K562 (cell line): ENCODE data around the gene NDUFA5. TPM values are rescaled to one million over a fixed set of nuclear protein-coding genes. Genes with fewer than 3 reads are reported as not detected.
A peak's percentile ranks its signal among the peaks of the same experiment; 100 is the strongest.

Source experiments
- C11orf30 ChIP-seq: fragments of 450-650 bp; IDR thresholded peaks from 2 replicates; pipeline ENCODE4 v1.6.1; 2016; ENCODE audit warnings: low read depth, mild to moderate bottlenecking
- CHCHD3 ChIP-seq: fragments of 250-450 bp; sonication (Bioruptor Pico); IDR thresholded peaks from 2 replicates; pipeline ENCODE4 v2.1.2; 2022; ENCODE audit warnings: mild to moderate bottlenecking
- ELF4 ChIP-seq: fragments of 450-650 bp; formaldehyde crosslinking; IDR thresholded peaks from 2 replicates; pipeline ENCODE4 v1.4.0; 2022; ENCODE audit warnings: missing genetic modification characterization
- HNRNPUL1 ChIP-seq: fragments of 200-400 bp; formaldehyde crosslinking; IDR thresholded peaks from 2 replicates; pipeline ENCODE4 v1.6.1; 2017; ENCODE audit warnings: low read length
- KDM5B ChIP-seq: fragments of 200-600 bp; sonication (generic); IDR thresholded peaks from 2 replicates; pipeline ENCODE4 v1.6.1; 2012; ENCODE audit warnings: low read depth, mild to moderate bottlenecking, moderate library complexity, low read length, control low read depth, inconsistent platforms; ENCODE audit not compliant: insufficient replicate concordance
- NRF1 ChIP-seq, 2 experiments: fragments of 450-650 bp; IDR thresholded peaks in 1 of 2; conservative IDR thresholded peaks in 1 of 2; 2 replicates each; pipeline ENCODE4 v1.6.1; 2014; ENCODE audit warnings: mild to moderate bottlenecking in 2 of 2
- PRMT5 ChIP-seq: sonication (generic); formaldehyde crosslinking; IDR thresholded peaks from 2 replicates; pipeline ENCODE4 v1.5.0; 2020; ENCODE audit warnings: missing genetic modification reagents
- TAF9B ChIP-seq: fragments of 450-650 bp; IDR thresholded peaks from 2 replicates; pipeline ENCODE4 v1.6.1; 2018; ENCODE audit warnings: mild to moderate bottlenecking; ENCODE audit not compliant: partially characterized antibody
- polyA plus RNA-seq, 8 experiments: library from polyadenylated mRNA; depleted of rRNA in 4 of 8; stranded (reverse) in 5 of 8; unstranded in 3 of 8; fragments of >200 nt; fragmentation: Nextera tagmentation in 2 of 8; fragmentation: Illumina TruSeq in 1 of 8; extraction: Ambion mirVana in 2 of 8; extraction: Trizol in 1 of 8; gene quantifications; 2 replicates each; pipeline versions ENCODE4 v1.2.1 to v1.2.3, GENCODE V29; 2011 to 2014; ENCODE audit warnings: inconsistent platforms in 1 of 8, missing spikeins in 1 of 8
- total RNA-seq, 7 experiments: library from RNA; depleted of rRNA in 6 of 7; stranded (reverse); fragments of >200 nt in 6 of 7; fragmentation: Illumina TruSeq in 2 of 7; extraction: Trizol in 2 of 7; gene quantifications; 2 replicates each; pipeline versions ENCODE4 v1.2.1 to v1.2.3, GENCODE V29; 2011 to 2021; ENCODE audit warnings: low replicate concordance in 1 of 7
- TF ChIP-seq, protein P1 (sequence below), 2 experiments: fragments of 450-650 bp in 1 of 2; sonication (generic) in 1 of 2; formaldehyde crosslinking in 1 of 2; IDR thresholded peaks; 2 replicates each; pipeline versions ENCODE4 v1.7.1 to v1.9.0; 2016 to 2022; ENCODE audit warnings: inconsistent platforms in 1 of 2, mild to moderate bottlenecking in 1 of 2, missing genetic modification reagents in 1 of 2
- TF ChIP-seq, protein P2 (sequence below): fragments of 450-650 bp; IDR thresholded peaks from 2 replicates; pipeline ENCODE4 v1.6.1; 2016; ENCODE audit warnings: borderline replicate concordance
- TF ChIP-seq, protein P3 (sequence below): fragments of 450-650 bp; formaldehyde crosslinking; IDR thresholded peaks from 2 replicates; pipeline ENCODE4 v1.4.0; 2022; ENCODE audit warnings: missing genetic modification characterization

The NDUFA5 gene
- total and polyA plus RNA-seq, 9 of the 15 experiments (the other 6 are each of a cell fraction or from before 2014, with no cell fraction given), result 155 to 677 (median 269) TPM

DNA sequence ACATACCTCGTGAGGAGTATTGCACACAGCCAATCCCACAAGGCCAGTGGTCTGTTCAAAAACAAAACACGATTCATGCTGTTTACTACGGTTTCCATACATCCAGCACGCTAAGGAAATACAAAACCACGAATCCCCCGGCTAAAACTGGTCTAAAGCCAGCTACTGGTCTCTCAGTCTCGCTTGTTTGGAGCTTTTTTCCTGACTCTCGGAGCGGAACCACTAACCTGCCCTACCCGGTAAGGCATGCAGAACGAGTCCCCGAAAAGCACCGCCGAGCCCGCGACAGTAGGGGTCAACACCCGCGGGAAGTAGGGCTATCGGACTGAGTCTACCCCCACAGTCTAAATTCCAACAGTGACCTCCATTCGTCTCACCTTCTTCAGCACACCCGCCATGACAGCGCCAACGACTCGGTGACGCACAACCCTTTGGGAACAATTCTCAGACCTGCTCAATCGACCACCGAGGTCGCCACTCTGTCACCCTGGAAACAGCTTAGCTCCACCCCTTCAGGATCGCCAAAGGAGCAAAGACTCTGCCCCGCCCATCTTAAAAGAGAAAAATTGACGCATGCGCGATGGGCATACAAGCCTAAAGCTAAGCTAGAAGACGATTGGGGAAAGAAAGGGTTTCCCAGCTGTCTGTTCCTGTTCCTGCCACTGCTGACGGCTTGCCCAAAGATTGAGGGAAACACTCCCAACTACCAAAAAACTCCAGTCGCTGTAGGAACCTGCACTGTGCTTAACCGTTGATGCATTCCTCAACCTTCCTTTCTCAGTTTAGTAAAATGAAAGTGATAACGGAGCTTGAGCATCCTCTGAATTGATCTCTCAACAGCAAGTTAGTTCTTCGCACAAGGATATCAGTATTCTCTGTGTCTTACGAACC is at the start of gene NDUFA5 (continued):
- TF ChIP-seq, protein P1, sequence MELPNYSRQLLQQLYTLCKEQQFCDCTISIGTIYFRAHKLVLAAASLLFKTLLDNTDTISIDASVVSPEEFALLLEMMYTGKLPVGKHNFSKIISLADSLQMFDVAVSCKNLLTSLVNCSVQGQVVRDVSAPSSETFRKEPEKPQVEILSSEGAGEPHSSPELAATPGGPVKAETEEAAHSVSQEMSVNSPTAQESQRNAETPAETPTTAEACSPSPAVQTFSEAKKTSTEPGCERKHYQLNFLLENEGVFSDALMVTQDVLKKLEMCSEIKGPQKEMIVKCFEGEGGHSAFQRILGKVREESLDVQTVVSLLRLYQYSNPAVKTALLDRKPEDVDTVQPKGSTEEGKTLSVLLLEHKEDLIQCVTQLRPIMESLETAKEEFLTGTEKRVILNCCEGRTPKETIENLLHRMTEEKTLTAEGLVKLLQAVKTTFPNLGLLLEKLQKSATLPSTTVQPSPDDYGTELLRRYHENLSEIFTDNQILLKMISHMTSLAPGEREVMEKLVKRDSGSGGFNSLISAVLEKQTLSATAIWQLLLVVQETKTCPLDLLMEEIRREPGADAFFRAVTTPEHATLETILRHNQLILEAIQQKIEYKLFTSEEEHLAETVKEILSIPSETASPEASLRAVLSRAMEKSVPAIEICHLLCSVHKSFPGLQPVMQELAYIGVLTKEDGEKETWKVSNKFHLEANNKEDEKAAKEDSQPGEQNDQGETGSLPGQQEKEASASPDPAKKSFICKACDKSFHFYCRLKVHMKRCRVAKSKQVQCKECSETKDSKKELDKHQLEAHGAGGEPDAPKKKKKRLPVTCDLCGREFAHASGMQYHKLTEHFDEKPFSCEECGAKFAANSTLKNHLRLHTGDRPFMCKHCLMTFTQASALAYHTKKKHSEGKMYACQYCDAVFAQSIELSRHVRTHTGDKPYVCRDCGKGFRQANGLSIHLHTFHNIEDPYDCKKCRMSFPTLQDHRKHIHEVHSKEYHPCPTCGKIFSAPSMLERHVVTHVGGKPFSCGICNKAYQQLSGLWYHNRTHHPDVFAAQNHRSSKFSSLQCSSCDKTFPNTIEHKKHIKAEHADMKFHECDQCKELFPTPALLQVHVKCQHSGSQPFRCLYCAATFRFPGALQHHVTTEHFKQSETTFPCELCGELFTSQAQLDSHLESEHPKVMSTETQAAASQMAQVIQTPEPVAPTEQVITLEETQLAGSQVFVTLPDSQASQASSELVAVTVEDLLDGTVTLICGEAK (IDR thresholded peaks at IDR 0.05), result 0 out of 2 replicates have a peak, but pooled peaks have one; percentile 50
- TF ChIP-seq, protein P1 (CRISPR knock-in tag; IDR thresholded peaks at IDR 0.05), result no peak
- TF ChIP-seq TAF9B (peak; percentile 97), HNRNPUL1 (no peak), ELF4 (CRISPR knock-in tag) (no peak; the same call in 1 of the 2 replicates), KDM5B (peak; percentile 93), PRMT5 (CRISPR knock-in tag) (no peak), C11orf30 (peak; percentile 95), CHCHD3 (CRISPR knock-in tag) (0 out of 2 replicates have a peak, but pooled peaks have one; percentile 13), NRF1 (conservative IDR thresholded peaks at IDR 0.05 in 1 of 2, IDR thresholded peaks at IDR 0.05 in 1 of 2) (peak; percentile 97 to 98)
- TF ChIP-seq, protein P2, sequence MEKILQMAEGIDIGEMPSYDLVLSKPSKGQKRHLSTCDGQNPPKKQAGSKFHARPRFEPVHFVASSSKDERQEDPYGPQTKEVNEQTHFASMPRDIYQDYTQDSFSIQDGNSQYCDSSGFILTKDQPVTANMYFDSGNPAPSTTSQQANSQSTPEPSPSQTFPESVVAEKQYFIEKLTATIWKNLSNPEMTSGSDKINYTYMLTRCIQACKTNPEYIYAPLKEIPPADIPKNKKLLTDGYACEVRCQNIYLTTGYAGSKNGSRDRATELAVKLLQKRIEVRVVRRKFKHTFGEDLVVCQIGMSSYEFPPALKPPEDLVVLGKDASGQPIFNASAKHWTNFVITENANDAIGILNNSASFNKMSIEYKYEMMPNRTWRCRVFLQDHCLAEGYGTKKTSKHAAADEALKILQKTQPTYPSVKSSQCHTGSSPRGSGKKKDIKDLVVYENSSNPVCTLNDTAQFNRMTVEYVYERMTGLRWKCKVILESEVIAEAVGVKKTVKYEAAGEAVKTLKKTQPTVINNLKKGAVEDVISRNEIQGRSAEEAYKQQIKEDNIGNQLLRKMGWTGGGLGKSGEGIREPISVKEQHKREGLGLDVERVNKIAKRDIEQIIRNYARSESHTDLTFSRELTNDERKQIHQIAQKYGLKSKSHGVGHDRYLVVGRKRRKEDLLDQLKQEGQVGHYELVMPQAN, result peak; percentile 91
- TF ChIP-seq, protein P3, sequence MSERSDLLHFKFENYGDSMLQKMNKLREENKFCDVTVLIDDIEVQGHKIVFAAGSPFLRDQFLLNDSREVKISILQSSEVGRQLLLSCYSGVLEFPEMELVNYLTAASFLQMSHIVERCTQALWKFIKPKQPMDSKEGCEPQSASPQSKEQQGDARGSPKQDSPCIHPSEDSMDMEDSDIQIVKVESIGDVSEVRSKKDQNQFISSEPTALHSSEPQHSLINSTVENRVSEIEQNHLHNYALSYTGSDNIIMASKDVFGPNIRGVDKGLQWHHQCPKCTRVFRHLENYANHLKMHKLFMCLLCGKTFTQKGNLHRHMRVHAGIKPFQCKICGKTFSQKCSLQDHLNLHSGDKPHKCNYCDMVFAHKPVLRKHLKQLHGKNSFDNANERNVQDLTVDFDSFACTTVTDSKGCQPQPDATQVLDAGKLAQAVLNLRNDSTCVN (CRISPR knock-in tag), result no peak
